ENCODE results near the gene SPI1.

DNA sequence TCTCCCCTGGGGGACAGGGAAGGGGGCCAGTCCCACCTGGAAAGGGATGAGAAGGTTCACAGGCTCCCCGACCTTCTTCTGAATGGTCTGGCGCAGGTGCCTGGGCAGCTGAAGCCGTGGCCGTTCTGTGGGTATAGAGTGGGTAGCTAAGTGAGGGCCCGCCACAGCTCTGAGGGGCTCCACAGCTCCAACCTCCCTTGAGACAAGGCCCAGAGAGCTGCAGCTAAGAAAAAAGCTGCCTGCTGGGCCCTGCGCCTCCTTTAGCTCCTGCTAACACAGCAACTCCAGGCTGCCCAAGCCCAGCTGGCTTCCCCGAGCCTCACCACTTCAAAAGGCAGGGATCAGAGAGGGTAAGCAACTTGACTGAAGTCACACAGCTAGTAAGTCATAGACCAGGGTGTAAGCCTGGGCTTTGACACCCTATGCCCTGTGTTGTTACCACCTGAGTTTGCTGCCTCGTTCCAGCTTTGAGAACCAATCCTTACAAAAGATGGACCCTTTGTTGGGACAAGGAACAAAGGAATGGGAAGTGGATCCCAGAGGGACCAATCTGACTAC lies 44.4 kb downstream of the SPI1 start:
- TF ChIP-seq KLF9 (tag by site-specific recombination; IDR thresholded peaks at IDR 0.05; ENCODE audit: low read depth) (no peak), TRIM28 (IDR thresholded peaks at IDR 0.05; ENCODE audit: borderline replicate concordance, low read length) (no peak)

All from HEK293 (cell line).